Left forelimb (tissue), 1 donor: ENCODE results near the gene TBL1XR1.
"Not testable (repeated sequence)": the region's sequence is repeated elsewhere in the genome, so short reads cannot be mapped to it uniquely, and the experiment has no call there.

ENCODE experiments used
- DNase-seq: peaks from one replicate; pipeline ENCODE4 v3.0.0-alpha.2; 2018; ENCODE audit warnings: low spot score

TBL1XR1 gene

DNA sequence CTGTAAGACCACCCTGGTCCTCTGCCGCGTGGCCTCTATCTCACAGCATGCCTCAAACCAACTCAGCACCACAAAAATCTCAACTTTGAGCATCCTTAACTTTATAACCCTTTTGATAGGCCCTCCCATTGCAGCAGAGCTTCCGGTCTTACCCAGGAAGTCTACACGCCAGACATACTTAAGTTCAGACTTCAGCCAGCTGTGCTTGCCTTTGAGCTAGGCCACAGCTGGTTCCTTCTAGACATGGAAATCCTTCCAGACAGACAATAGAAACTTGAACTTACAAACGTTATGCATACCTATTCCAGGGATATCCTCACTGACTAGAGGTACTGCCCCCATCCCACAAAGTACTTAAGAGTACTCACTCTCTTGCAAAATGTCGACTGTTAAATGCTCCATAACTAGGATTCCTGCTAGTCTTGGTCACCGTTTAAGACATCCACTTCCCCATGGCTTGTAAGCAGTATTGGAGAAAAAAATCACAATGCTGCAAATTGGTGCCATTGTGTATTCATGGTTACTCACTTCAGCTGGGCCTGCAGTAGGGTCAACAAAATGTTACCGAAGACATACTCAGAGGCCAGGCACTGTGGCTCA, 183.5 kb downstream of the TBL1XR1 start:
- DNase-seq: no peak

DNA sequence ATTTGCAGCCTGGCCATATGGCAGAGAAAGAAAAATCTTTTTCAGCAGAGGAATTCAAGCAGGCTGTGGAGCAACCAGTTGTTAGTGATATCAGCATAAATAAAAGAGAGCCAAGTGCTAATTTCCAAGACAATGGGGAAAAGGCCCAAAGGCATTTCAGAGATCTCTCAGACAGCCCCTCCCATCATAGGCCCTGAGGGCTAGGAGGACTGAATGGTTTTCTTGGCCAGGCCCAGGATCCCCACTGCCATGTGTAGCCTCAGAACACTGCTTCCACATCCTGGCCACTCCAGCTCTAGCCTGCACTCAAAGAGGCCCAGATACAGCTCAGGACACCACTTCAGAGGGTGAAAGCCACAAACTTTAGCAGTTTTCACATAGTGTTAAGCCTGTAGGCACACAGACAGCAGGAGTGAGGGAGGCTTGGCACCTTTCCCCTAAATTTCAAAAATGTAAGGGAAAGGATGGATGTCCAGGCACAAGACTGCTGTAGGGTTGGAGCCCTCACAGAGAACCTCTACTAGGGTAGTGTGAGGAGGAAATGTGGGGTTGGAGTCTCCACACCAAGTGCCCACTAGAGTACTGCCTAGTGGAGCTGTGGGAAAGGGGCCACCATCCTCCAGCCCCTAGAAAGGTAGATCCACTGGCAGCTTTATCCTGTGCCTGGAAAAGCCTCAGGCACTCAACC, 191.4 kb downstream of the TBL1XR1 start:
- DNase-seq: no peak

DNA sequence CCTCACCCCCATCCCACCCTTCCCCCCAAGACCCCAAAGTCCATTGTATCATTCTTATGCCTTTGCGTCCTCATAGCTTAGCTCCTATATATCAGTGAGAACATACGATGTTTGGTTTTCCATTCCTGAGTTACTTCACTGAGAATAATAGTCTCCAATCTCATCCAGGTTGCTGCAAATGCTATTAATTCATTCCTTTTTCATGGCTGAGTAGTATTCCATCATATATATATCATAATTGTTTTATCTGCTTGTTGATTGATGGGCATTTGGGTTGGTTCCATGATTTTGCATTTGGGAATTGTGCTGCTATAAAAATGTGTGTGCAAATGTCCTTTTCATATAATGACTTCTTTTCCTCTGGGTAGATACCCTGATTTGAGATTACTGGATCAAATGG, 197.1 kb downstream of the TBL1XR1 start:
- DNase-seq: not testable (repeated sequence)

DNA sequence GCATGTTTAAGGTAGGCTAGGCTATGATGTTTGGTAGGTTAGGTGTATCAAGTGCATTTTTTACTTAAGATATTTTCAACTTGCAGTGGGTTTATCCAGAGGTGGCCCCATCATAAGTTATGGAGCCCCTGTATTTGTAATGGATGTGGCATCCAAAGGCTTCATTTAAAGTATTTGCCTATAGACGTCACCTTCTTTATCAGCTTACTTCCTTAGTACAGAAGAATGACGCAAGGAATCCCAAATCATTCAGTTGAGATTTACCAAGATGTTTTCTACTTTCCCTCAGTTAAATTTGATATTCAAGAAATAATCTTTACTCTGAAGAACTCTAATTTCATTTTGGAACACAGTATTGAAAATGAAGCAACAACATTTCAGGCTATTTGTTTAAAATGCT, 201.3 kb downstream of the TBL1XR1 start:
- DNase-seq: no peak

DNA sequence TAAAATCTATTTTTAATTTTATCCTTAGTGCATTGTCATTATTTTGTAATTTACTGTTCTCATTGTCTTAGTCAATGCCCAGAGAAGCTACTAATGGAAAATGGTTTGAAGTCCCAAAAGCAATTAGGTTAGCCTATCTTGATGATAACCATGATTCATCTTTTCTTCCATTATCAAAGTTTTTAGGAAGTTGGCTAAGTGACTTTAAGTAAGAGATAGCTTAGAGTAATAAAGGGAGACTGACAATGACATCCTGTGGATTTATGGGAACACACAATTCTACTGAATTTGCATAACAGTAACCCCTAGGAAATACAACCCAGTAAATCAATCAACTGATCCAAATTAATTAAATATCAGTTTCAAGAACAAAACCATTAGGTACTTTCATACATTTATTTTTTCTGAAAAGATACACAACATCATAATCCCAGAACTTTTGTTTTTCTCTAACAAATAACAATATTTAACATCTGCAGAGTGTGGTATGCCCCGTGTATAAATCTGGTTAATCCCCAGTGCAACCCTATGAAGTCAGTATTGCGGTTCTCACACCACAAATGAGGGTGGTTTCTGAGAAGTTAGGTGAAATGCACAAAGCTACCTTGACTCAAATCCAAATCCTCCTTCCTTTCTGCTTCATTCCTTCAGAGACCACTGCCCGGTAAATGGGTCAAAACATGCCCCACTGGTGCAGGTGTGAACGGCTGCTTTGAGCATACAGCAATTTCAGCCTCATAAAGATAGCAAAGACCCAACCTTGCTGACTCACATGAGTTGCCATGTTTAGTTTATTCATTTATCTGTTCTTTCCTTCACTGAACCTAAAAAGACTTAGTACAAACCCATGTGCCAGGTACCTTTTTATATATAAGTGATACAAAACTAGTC, 202.1 kb downstream of the TBL1XR1 start:
- no peak for DNase-seq

DNA sequence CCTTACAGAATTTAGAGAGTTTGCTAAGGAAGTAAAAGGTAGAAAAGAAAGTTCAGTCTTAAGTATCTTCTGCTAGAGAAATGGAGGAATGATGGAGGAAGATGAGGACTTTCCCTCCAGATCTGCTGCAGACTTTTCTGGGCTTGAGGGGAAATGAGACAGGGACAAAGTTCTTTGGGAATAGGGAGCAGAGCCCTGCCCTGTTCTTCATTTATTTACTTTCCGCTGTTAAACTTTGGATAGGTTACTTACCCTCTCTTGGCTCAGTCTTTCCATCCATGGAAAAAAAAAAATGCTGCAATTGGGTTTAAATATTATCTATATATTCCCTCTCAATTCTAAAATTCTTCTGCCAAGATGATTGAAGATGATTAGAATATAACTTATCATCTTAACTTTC, 202.9 kb downstream of the TBL1XR1 start:
- DNase-seq: no peak

DNA sequence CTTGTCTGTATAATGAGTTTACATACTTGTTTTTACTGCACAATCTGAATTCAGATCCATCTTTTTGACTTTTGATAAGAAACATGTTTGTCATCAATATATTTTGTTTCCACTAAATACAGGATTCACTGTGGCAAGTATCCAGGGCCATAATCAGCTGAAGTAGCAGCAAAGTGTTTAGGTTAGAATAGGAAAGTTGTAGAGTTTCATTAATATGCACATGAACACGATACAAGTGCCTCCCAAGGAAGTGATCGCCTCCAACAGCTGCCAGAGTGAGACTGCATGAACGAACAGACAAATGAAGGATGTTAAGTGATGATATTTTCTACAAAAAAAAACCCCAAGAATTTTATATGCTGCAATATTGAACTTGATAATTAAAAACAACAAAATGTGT, 204.3 kb downstream of the TBL1XR1 start:
- DNase-seq: no peak

DNA sequence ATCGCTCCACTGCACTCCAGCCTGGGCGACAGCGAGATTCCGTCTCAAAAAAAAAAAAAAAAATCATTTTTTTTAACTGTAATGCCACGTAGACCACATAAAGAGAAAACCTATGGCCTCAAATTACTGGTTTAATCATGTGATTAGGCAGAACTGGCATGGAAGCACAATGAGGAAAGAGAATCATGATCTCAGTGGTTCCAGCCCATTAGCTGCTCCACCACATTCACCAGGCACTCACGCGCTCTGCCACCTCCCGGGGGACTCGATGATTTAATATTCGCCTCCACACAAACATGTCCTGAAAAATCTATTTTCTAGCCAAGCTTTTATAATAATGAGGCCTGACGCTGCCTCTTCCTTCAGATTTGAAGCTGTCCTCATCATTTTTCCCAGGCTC, 204.7 kb downstream of the TBL1XR1 start:
- no peak for DNase-seq

DNA sequence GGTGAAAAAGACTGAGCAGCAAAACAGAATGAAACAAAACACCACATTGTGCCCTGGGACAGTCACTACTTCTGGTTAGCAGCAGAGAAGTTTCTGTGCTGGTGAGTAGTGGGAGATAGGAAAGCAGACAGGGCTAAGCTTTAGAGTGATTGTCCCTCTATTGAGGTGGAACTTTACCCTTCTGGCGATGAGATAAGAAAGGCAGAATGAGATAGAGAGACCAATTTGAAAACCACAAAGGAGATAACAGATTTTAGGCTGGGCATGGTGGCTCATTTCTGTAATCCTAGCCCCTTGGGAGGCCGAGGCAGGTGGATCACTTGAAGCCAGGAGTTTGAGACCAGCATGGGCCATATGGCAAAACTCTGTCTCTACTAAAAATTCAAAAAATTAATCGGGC, 208.5 kb downstream of the TBL1XR1 start:
- no peak for DNase-seq

DNA sequence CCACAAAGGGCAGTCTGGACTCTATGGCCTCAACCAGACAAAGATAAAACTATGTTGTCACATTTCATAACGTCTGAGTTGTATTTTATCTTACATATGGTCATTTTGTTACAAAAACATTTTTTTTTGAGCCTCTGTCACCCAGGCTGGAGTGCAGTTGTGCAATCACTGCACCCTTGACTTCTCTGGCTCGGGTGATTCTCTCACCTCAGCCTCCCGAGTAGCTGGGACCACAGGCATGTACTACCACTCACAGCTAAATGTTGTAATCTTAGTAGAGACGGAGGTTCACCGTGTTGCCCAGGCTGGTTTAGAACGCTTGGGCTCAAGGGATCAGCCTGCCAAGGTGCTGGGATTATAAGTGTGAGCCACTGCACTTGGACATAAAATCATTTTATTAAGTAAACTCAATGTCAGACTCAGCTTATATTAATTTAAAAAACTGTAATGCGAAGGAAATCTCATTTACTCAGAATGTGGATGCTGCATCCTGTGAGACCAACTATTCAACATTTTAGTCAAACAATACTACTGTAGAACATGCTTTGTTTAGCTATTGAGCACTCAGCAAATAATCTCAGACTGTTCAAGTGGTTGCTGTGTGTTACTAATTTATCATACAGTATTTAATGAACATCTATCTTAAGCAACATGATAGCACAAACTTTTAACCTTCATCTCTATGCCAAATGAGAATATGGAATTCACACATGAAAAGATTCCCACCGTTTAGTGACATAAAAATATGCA, 209.2 kb downstream of the TBL1XR1 start:
- no peak for DNase-seq

DNA sequence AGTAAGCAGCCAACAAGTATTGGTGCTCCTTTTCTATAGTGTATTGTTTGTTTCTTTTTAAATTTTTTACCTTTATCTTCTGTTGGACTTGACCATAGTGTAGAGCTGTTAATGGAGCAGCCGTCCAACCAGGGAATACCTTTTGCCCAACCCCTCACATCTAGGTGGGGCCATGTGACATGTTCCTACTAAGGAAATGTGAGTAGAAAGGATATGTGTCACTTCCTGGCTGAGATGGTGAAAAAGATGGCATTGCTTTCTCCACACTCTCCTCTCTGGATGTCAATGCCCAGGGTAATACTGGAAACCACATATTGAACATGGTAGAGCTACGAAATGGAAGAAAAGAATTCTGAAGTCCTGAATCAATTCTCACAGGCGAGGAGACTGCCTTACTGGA, 218.8 kb downstream of the TBL1XR1 start:
- no peak for DNase-seq

DNA sequence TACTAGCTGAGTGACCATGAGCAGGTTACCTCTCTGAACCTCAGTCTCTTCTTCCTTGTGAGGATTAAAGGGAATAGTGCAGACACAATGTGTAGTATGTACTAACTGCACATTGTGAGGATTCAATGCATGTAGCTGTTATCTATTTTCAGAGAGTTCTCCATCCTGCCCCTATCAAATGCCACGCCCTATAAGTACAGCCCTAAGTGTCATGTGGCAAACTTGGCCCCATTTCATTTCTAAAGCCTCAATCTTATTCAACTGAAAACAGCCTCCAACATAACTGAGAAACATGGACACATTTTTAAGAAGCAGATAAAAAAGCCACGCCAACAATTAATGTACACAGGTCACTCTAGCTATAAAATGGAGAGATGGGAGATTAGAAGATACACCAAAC, 220.0 kb downstream of the TBL1XR1 start:
- DNase-seq: no peak

DNA sequence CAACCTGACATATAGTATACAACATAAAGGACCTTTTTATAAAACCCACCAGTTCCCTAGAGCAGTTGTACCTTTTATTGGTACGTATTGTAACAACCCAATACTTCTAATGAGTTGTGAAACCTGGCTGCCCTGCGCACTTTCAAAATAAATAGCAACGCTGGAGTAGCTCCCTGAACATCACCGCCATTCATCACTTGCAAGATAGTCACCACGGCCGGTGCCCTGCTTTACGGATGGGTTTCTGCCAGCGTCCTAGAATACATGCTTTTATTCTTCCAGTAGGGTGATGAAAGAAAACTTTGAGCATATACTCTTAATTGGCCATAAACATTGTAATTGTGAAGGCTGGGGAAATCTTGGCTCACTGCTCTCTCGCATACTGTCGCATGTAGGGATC, 220.7 kb downstream of the TBL1XR1 start:
- no peak for DNase-seq

DNA sequence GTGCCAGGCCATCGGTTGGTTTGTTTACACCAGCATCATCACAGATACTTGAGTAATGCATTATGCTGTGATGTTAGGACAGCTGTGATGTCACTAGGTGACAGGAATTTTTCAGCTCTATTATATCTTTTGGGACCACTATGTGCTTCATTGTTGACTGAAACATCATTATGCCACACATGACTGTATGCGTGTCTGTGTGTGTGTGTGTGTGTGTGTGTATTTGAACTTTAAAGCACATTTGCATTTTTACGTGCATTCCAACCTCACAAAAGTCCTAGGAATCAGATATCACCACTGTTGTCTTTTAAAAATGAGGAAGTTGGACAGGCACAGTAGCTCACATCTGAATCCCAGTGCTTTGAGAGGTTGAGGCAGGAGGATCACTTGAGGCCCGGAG, 223.0 kb downstream of the TBL1XR1 start:
- DNase-seq: no peak

DNA sequence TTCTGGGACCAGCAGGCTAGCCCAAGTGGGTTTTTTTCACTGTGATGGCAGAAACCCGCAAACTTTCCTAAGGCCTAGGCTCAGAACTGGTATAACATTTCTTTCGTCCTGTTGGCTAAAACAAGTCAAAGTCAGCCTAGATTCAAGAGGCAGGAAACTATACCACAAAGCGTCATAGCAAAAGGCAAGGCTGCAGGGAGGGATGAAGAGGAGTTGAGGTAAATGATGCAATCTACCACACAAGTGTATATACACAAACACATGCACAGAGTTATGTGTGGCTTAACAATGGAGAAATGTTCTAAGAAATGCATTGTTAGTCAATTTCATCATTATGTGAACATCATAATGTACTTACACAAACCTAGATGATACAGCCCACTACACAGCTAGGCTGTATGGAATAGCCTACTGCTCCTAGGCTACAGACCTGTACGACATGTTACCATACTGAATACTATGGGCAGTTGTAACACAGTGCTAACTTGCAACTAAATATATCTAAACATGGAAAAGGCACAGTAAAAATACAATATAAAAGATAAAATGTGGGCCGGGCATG, 225.6 kb downstream of the TBL1XR1 start:
- no peak for DNase-seq

DNA sequence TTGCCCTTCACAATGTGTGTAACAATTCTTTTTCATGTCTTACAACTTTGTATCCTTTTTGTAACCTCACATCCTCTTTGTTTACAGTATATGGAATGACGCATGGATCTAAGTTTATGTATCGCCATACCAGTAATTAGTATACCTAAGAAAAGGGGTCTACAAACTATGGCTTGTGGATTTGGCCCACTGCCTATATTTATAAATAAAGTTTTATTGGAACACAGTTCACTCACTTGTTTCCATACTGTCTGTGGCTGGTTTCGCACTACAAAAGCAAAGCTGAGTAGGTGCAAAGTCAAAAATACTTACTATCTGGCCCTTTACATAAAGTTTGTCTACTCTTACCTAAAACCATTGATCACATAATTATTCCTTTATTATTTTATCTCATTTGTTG, 226.5 kb downstream of the TBL1XR1 start:
- no peak for DNase-seq

DNA sequence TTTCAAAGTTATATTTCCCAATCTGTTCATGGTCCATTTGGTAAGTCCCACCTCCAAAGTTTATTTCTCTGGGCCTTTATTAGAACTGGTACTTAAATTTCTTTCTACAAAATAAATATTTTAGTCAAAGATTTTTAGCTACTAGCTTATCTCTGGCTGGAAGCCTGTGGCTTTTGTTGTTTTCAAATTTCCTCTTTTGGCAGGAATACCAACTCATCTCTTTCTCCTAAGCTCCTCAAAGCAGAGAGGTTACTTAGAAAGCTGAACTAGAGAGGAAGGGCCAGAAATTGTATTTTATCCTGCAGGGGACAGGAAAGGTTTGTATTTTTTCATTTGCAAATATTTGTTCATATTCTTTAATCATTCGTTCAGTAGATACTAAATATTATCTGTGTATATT, 227.8 kb downstream of the TBL1XR1 start:
- DNase-seq: no peak
